ENCODE measurements around the gene ZNF441. TPM values are rescaled to one million over a fixed set of nuclear protein-coding genes. Genes with fewer than 3 reads are reported as not detected.

ZNF441 gene
- total and polyA plus RNA-seq, 2 of the 13 experiments (the other 11 are each of a cell fraction or from before 2014, with no cell fraction given): 2.8 to 10.0 TPM

- TF ChIP-seq ZNF7 (CRISPR knock-in tag; IDR thresholded peaks at IDR 0.05): no peak
- no peak for TF ChIP-seq ZNF616 (CRISPR knock-in tag; IDR thresholded peaks at IDR 0.05; ENCODE audit: low read depth)
- no peak for TF ChIP-seq ZNF484 (CRISPR knock-in tag; IDR thresholded peaks at IDR 0.05; ENCODE audit: borderline replicate concordance, low read depth)
- TF ChIP-seq ZBTB3 (CRISPR knock-in tag; IDR thresholded peaks at IDR 0.05; ENCODE audit: borderline replicate concordance, low read depth): no peak
- no peak for TF ChIP-seq KLF13 (CRISPR knock-in tag; IDR thresholded peaks at IDR 0.05)
- peak; percentile 85; the same call in 1 of the 2 replicates for TF ChIP-seq ZFP91 (CRISPR knock-in tag; IDR thresholded peaks at IDR 0.05; ENCODE audit: borderline replicate concordance)
- TF ChIP-seq CAMTA2 (CRISPR knock-in tag; IDR thresholded peaks at IDR 0.05; ENCODE audit: borderline replicate concordance): no peak
- peak; percentile 36; the same call in 1 of the 2 replicates for TF ChIP-seq ZNF276 (CRISPR knock-in tag; IDR thresholded peaks at IDR 0.05; ENCODE audit: low read depth)
- no peak for TF ChIP-seq KLF11 (CRISPR knock-in tag; IDR thresholded peaks at IDR 0.05)
- TF ChIP-seq BCLAF1 (IDR thresholded peaks at IDR 0.05): no peak
- TF ChIP-seq ZNF431 (CRISPR knock-in tag; IDR thresholded peaks at IDR 0.05; ENCODE audit: borderline replicate concordance, low read depth): no peak
- no peak for TF ChIP-seq HCFC1 (IDR thresholded peaks at IDR 0.05; ENCODE audit: low read depth, low read length)
- no peak for TF ChIP-seq KLF6 (CRISPR knock-in tag; IDR thresholded peaks at IDR 0.05)
- TF ChIP-seq CBX2 (IDR thresholded peaks at IDR 0.05; ENCODE audit: low read depth, low read length): no peak
- no peak for TF ChIP-seq CBX2 (CRISPR knock-in tag; IDR thresholded peaks at IDR 0.05; ENCODE audit: low read depth)
- peak; percentile 46; the same call in 1 of the 2 replicates for TF ChIP-seq ZNF543 (CRISPR knock-in tag; IDR thresholded peaks at IDR 0.05)
- TF ChIP-seq MTF2 (CRISPR knock-in tag; IDR thresholded peaks at IDR 0.05; ENCODE audit: borderline replicate concordance): no peak
- TF ChIP-seq ELF3 (CRISPR knock-in tag; IDR thresholded peaks at IDR 0.05): 0 out of 2 replicates have a peak, but pooled peaks have one; percentile 10
- 0 out of 2 replicates have a peak, but pooled peaks have one; percentile 18 for TF ChIP-seq SIX1 (CRISPR knock-in tag; IDR thresholded peaks at IDR 0.05; ENCODE audit: borderline replicate concordance)
- no peak for TF ChIP-seq SNRNP70 (IDR thresholded peaks at IDR 0.05; ENCODE audit: low read depth, low read length)
- TF ChIP-seq ZNF232 (CRISPR knock-in tag; IDR thresholded peaks at IDR 0.05; ENCODE audit: borderline replicate concordance): no peak
- TF ChIP-seq RARA (CRISPR knock-in tag; IDR thresholded peaks at IDR 0.05): no peak
- TF ChIP-seq CBX1 (IDR thresholded peaks at IDR 0.05; ENCODE audit: low read depth): no peak
- TF ChIP-seq ISL2 (CRISPR knock-in tag; IDR thresholded peaks at IDR 0.05): 0 out of 2 replicates have a peak, but pooled peaks have one; percentile 24
Observed at GRCh38 chr19:11798391-11799330, 31.9 kb downstream of the ZNF441 start, which contains the start of gene ZNF491 (continued).

Measured in HepG2 (cell line).